Epithelial cell of esophagus (primary cell): Measurements from ENCODE around the gene TCEANC2.
"Not testable (repeated sequence)": the region's sequence is repeated elsewhere in the genome, so short reads cannot be mapped to it uniquely, and the experiment has no call there.

Experiments used
- DNase-seq: peaks from one replicate; pipeline ENCODE4 v3.0.0; 2010; ENCODE audit warnings: low read depth
- H3K4me3 ChIP-seq: 2 replicates; pipeline ENCODE4 v1.5.1; 2011; ENCODE audit warnings: mild to moderate bottlenecking, low read length, control low read depth
- CTCF ChIP-seq: IDR thresholded peaks from 2 replicates; pipeline ENCODE4 v1.5.1; 2011; ENCODE audit warnings: low read depth, mild to moderate bottlenecking, low read length, control low read depth, inconsistent platforms; ENCODE audit not compliant: insufficient read depth; ENCODE audit errors: missing control alignments

The TCEANC2 gene

GRCh38 chr1:54099061-54099610 lies 45.7 kb downstream of the TCEANC2 start:
- TF ChIP-seq CTCF: no peak
- no peak for DNase-seq
- no peak overlapping the region for H3K4me3 ChIP-seq

GRCh38 chr1:54100500-54100899 lies 47.1 kb downstream of the TCEANC2 start:
- no peak for DNase-seq
- no peak for TF ChIP-seq CTCF

GRCh38 chr1:54103414-54103813 lies 50.0 kb downstream of the TCEANC2 start:
- TF ChIP-seq CTCF: no peak
- H3K4me3 ChIP-seq: no peak overlapping the region
- DNase-seq: no peak

More at GRCh38 chr1:54100500-54100899, 47.1 kb downstream of the TCEANC2 start:
- H3K4me3 ChIP-seq: no peak overlapping the region

GRCh38 chr1:54104613-54105012 lies 51.2 kb downstream of the TCEANC2 start:
- not testable (repeated sequence) for DNase-seq, H3K4me3 ChIP-seq

- TF ChIP-seq CTCF: no peak
- DNase-seq: no peak
- H3K4me3 ChIP-seq: no peak overlapping the region
Observed at GRCh38 chr1:54105080-54105479, 51.7 kb downstream of the TCEANC2 start.

GRCh38 chr1:54105736-54106269 lies 52.4 kb downstream of the TCEANC2 start:
- TF ChIP-seq CTCF: no peak
- H3K4me3 ChIP-seq: no peak overlapping the region
- no peak for DNase-seq

- no peak for DNase-seq
- no peak overlapping the region for H3K4me3 ChIP-seq
- TF ChIP-seq CTCF: peak; percentile 37
Observed at GRCh38 chr1:54107131-54107530, 53.7 kb downstream of the TCEANC2 start.
